Measurements from ENCODE around the gene BDH1.
A peak's percentile ranks its signal among the peaks of the same experiment; 100 is the strongest.
"Not testable (repeated sequence)": the region's sequence is repeated elsewhere in the genome, so short reads cannot be mapped to it uniquely, and the experiment has no call there.

Gene BDH1

GRCh38 chr3:197577366-197578074, 21.8 kb upstream of the BDH1 start:
- no peak for DNase-seq (ENCODE audit: low spot score)

DNA sequence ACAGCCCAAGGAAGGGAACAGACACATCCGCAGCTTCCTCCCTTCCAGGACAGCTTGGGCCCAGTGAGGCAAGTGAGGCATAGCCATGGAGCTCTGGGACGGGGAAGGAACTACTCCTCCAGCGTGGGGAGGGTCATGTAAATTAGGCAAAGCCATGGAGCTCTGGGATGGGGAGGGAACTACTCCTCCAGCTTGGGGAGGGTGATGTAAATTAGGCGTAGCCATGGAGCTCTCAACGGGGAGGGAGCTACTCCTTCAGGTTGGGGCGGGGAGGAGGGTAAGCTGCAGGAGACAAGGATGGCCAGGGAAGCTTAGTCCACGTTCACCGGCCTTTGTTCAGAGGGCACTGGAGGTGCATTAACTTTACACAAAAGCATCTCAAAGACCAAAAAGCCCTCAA, 21.1 kb upstream of the BDH1 start:
- no peak for DNase-seq (ENCODE audit: low spot score)

DNA sequence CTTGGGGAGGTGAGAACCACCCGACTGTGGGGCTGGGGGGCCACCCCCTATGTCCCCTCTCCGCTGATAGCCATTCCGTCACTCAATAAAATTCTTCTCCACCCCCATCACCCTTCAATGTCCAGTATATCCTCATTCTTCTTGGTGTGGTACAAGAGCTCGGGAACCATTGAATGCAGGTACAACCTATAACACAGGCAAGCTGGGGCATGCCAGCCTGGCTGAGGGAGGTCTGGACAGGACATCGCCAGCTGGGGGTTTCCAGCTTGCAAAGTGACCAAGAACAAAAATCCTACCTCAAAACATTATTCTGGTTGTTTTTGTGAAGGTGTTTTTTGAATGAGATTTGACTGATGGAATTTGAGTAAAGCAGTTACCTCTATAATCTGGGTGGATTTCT, 19.6 kb upstream of the BDH1 start:
- DNase-seq (ENCODE audit: low spot score) = no peak

- not testable (repeated sequence) for DNase-seq (ENCODE audit: low spot score)
Measured at GRCh38 chr3:197574396-197574991, 18.7 kb upstream of the BDH1 start.

DNA sequence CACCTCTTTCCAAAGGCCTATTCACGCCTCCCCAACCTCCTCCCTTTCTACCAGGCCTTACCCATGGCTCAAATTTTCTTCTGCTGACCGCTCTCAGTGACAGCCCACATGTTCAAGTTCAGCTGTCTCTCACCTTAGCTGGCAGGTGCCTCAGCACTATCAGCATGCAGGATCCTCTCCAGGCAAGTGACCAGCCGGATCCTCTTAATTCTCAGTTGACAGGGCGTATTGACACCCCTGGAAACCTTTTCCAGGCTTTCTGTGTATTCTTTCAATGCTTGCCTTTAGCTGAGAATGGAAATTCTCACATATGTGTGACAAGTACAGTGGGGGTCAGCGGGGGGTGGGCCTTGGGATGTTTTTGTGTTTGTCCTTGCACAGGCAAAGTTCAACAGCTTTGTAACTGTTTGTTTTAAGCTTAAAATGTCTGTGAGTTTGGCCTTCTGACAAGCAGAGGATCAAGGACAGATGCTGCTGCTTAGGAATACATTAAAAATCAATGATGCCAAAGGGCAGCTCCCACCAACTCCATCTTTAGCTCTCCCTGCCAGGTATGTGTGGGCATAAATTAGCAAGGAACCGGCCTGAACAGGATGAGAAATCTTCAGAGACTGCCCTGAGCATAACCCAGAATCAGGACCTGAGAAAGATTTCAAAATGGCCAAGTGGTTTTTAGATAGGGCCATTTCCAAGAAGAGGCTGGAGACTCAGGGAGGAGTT, 17.4 kb upstream of the BDH1 start:
- no peak for DNase-seq (ENCODE audit: low spot score)

- not testable (repeated sequence) for DNase-seq (ENCODE audit: low spot score)
Measured at GRCh38 chr3:197571880-197572172, 16.1 kb upstream of the BDH1 start.

DNA sequence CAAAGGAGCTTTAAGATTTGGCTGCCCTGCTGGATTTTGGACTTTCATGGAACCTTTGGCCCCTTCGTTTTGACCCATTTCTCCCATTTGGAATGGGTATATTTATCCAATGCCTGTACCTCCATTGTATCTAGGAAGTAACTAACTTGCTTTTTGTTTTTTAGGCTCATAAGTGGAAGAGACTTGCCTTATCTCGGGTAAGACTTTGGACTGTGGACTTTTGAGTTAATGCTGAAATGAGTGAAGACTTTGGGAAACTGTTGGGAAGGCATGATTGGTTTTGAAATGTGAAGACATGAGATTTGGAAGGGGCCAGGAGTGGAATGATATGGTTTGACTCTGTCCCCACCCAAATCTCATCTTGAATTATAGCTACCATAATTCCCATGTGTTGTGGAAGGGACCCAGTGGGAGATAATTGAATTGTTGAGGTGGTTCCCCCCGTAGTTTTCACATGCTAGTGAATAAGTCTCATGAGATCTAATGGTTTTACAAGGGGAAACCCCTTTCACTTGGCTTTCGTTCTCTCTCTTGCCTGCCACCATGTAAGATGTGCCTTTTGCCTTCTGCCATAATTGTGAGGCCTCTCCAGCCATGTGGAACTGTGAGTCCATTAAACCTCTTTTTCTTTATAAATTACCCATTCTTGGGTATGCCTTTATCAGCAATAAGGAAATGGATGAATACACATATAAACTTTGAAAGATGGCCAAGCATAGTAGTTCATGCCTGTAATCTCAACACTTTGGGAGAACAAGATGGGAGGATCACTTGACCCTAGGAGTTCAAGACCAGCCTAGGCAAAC, 15.5 kb upstream of the BDH1 start:
- DNase-seq (ENCODE audit: low spot score) = not testable (repeated sequence)

DNA sequence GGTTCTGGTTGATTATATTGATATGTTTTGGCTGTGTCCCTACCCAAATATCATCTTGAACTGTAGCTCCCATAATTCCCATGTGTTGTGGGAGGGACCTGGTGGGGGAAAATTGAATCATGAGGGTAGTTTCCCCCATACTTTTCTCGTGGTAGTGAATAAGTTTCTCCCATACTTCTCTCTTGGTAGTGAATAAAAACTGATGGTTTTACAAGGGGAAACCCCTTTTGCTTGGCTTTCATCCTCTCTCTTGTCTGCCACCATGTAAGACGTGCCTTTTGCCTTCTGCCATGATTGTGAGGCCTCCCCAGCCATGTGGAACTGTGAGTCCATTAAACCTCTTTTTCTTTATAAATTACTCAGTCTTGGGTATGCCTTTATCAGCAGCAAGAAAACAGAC, 13.7 kb upstream of the BDH1 start:
- DNase-seq (ENCODE audit: low spot score) = not testable (repeated sequence)

GRCh38 chr3:197567904-197568681, 12.3 kb upstream of the BDH1 start:
- no peak for DNase-seq (ENCODE audit: low spot score)

DNA sequence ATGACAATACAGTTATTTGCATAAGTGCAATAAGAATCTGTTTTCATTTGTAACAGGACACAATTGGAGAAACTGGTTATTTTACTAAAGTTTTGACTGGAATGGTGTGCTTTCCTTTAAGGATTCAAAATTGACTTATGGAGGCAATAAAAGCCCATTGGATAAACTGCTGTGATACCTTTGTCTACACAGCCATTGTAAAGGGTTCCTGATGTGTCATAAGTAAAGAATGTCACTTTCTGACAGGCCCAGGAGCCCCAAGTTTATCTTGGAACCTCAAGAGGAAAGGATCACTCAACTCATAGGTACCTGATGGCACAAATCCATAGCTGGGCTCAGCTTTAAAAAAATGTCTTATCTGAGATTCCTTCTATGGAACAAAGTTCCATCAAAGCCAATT, 10.4 kb upstream of the BDH1 start:
- not testable (repeated sequence) for DNase-seq (ENCODE audit: low spot score)

DNA sequence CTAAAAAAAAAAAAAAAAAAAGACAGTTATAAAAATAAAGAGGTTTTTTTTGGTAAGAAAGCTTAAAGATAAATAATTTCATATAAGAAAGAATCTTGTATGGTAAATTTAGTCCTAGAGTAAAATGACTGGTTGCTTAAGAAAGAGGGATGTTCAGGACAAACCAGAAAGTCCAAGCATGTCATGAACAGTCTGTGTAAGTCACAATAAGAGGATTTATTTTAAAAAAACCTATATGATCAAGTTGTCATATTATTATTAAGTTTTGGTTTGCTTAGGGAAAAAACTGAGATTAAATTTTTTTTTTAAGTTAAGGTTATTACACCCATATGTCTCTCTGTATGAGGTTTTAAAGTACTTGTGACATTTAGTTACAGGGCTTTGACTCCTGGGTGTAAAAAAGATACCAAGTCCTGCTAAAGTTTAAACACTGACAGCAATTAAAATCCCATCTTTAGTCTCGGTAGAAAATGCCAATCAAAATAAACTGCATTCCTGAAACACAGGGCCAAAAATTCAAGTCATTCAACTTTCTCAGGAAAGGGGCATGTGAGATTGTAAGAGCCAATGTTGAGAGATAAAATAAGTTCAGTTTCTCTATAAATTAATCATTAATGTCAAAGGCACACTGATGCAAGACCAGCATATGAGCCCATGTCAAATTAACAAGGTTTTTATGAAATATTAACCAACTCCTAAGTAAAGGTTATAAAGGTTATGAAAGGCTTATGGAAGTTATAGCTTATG, 8.5 kb upstream of the BDH1 start:
- DNase-seq (ENCODE audit: low spot score) = no peak

DNA sequence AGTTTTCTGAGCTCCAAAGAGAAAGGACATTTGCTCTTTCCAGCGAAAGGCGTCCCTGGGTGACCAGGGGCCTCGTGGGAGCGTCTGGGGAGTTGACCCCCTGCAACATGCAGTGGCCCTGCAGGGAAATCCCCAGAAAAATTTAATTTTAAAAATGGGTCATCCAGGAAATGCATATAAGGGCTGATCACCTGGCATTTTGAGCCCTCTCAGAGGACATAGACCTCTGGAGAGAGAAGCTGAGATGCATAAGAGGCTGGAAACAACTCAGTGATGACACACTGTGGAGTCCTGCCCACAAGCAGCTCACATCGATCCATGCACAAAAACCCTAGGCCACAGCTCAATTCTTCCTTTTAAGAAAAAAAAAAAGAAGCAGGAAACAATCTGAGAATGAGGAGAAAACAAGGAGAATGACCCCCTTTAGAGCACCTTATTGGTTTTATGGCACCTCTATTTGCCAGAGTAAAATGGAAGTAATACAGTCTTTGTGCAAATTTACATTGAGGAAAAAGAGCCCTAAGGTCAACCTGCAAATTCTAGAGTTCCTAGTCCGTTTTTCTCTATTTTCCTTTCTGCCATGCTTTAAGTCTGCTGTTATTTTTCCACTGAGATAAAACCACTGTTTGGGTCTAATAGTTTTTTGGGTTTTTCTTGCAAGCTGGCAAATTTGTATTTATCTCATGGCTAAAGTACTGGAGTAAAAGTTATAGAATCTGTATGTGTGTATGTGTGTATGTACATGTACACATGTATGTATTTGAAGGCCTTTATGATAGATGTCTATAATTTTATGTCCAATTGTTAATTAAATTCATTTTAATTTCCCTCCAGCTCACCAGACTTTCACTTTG, 6.9 kb upstream of the BDH1 start:
- DNase-seq (ENCODE audit: low spot score) = no peak

DNA sequence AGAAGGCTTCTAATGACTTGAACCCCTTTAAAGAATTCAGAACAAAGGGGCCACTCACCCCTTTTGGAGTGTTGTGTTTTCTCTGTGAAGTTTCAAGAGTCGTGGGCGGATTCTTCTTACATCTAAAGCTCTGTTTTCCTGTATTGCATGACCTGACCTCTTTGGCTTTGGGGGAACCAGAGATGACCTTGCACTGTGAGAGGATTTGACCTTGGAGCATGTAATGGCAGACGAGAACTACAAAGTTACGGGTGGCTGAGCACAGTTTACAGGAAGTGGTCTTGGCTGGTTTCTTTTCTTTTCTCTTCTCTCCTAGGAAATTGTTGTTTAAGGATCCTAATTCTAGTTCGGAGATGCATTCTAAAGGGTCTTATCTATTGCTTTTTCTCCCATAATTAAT, 6.2 kb upstream of the BDH1 start:
- no peak for DNase-seq (ENCODE audit: low spot score)

GRCh38 chr3:197559651-197560050, 3.9 kb upstream of the BDH1 start:
- no peak for DNase-seq (ENCODE audit: low spot score)

GRCh38 chr3:197554562-197555280, 1.0 kb downstream of the BDH1 start:
- peak; percentile 94 for DNase-seq (ENCODE audit: low spot score)

GRCh38 chr3:197554196-197554561, 1.6 kb downstream of the BDH1 start:
- peak; percentile 16 for DNase-seq (ENCODE audit: low spot score)

DNA sequence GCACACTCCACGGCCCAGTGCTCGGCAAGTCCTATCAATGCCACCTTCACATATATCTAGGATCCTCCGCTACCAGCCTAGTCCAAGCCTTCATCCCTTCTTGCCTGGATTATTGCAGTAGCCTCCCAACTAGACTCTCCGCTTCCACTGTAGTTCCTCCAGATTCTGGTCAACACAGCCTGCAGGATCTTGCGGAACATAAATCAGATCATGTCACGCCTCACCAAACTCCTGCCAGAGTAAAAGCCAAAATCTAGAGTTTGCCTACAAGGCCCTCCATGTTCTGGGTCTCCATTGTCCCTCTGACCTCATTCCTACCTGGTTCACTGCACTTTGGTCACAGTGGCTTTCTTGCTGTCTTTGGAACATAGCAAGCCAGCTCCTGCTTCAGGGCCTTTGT, 3.6 kb downstream of the BDH1 start:
- no peak for DNase-seq (ENCODE audit: low spot score)

DNA sequence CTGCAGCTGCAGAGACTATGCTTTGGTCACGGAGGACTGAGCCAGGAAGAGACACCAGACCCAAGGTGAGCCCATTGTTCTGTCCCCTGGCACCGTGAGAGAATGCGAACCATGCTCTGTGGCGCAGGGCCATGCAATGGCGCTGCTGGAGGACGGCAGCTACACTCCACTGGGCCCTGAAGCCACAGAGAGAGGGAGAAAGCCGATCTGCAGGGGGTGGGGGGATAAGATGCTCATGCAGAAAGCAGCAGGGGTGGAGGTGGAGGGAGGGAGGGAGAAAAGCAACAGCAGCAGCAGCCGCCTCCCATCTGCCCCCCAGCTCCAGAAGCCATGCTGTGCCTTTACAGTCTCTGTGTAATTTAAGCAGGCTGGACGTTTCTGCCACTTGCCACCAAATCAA, 5.3 kb downstream of the BDH1 start:
- DNase-seq (ENCODE audit: low spot score) = no peak

DNA sequence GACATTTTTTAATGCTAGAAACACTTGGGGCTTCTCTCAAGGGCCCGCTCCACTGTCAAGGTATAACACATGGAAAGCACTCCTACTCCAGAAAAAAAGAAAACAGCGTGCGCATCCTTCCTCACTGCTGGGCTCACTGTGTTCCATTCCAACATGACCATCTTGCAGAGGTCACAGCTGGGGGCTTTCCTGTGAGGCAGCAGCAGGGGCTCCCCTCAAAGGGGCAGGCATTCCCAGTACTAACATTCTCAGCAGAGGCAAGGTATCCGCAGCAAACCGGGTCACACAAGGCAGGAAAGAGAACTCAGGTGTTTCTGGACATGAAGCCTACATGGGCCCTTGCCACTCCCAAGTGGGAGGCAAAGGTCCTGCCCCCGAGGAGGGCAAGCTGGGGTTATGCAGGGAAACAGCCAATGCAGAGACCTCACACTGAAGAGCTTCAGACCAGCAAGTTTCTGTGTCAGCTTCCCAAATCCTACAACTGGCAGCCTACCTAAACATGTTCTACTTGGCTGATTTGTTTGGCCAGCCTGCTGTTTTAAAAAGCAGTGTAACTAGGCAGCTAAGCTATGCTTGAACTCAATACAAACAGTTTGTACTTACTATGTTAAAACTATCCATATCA, 6.4 kb downstream of the BDH1 start:
- DNase-seq (ENCODE audit: low spot score) = no peak

Measured in CD4-positive, alpha-beta T cell treated with Interleukin-2 at 100 ng/mL for 4 hours (primary cell).